GM06990 (cell line): Measurements from ENCODE around the gene NDUFS3.

Experiments
- DNase-seq: peaks from one replicate; pipeline ENCODE4 v3.0.0-alpha.2; 2011; ENCODE audit not compliant: insufficient read length; ENCODE audit errors: extremely low read depth
- H3K27me3 ChIP-seq: replicated peaks from 2 replicates; pipeline ENCODE4 v1.6.0; 2011; ENCODE audit warnings: low read length; ENCODE audit not compliant: control insufficient read depth, insufficient read depth
- H3K36me3 ChIP-seq: 2 replicates; pipeline ENCODE4 v1.5.1; 2011; ENCODE audit warnings: low read length; ENCODE audit not compliant: control insufficient read depth, insufficient read depth
- H3K4me3 ChIP-seq: replicated peaks from 2 replicates; pipeline ENCODE4 v1.5.1; 2011; ENCODE audit warnings: low read depth, mild to moderate bottlenecking, control low read depth, low read length
- CTCF ChIP-seq: IDR thresholded peaks from 2 replicates; pipeline ENCODE4 v1.5.1; 2011; ENCODE audit warnings: low read length, control low read depth, mild to moderate bottlenecking, inconsistent platforms; ENCODE audit not compliant: insufficient read depth, poor library complexity, severe bottlenecking

The NDUFS3 gene

GRCh38 chr11:47616726-47617416 is 38.0 kb downstream of the NDUFS3 start:
- DNase-seq = no peak
- Histone ChIP-seq H3K36me3 (peaks cover 4% of the 10 kb centered on the region), H3K4me3 (no peak overlapping the region), H3K27me3 (no peaks in the 10 kb centered on the region)
- TF ChIP-seq CTCF = peak; percentile 78

GRCh38 chr11:47617417-47617809 is 38.5 kb downstream of the NDUFS3 start:
- H3K4me3 ChIP-seq = no peak overlapping the region
- TF ChIP-seq CTCF = no peak
- no peaks in the 10 kb centered on the region for H3K27me3 ChIP-seq
- H3K36me3 ChIP-seq = peaks cover 7% of the 10 kb centered on the region
- no peak for DNase-seq

GRCh38 chr11:47620836-47621378 is 42.0 kb downstream of the NDUFS3 start:
- no peak for DNase-seq
- TF ChIP-seq CTCF = no peak
- H3K4me3 ChIP-seq = no peak overlapping the region
- H3K36me3 ChIP-seq = peaks cover 13% of the 10 kb centered on the region
- no peaks in the 10 kb centered on the region for H3K27me3 ChIP-seq

- Histone ChIP-seq H3K27me3 (no peaks in the 10 kb centered on the region), H3K36me3 (peaks cover 14% of the 10 kb centered on the region), H3K4me3 (no peak overlapping the region)
- no peak for DNase-seq
- no peak for TF ChIP-seq CTCF
Measured at GRCh38 chr11:47626234-47626633, 47.4 kb downstream of the NDUFS3 start.

GRCh38 chr11:47628026-47628425 is 49.2 kb downstream of the NDUFS3 start:
- no peak overlapping the region for H3K4me3 ChIP-seq
- H3K36me3 ChIP-seq = peaks cover 12% of the 10 kb centered on the region
- no peak for TF ChIP-seq CTCF
- no peak for DNase-seq
- no peaks in the 10 kb centered on the region for H3K27me3 ChIP-seq

- no peak for DNase-seq
- TF ChIP-seq CTCF = no peak
- Histone ChIP-seq H3K4me3 (no peak overlapping the region), H3K27me3 (no peaks in the 10 kb centered on the region), H3K36me3 (peaks cover 15% of the 10 kb centered on the region)
Measured at GRCh38 chr11:47631473-47631872, 52.6 kb downstream of the NDUFS3 start.
